ENCODE results near the gene HDGF. TPM values are rescaled to one million over a fixed set of nuclear protein-coding genes. Genes with fewer than 3 reads are reported as not detected.
A peak's percentile ranks its signal among the peaks of the same experiment; 100 is the strongest.

Gene HDGF
- total RNA-seq (2021; fragmentation: NEBNext Ultra II Directional; extraction: Animal tissue kit (Norgen Biotek cat#: 25700)), result 100 to 1,000 TPM; 229 to 324 (median 315) TPM
- long read RNA-seq, transcript HDGF-201 (6 exons, 2,380 nt), result major isoform, 36 of 70 reads
- long read RNA-seq, transcript HDGF-202 (6 exons, 960 nt), result minor isoform, 5 of 70 reads
- long read RNA-seq, partial matches to known transcripts, result 9 of 70 reads
- long read RNA-seq, other reads (novel, unspliced or antisense), result 19 of 70 reads

GRCh38 chr1:156751451-156751756 lies at the start of gene HDGF:
TSS of gene HDGF (minus strand) at chr1:156751675. CDS start at chr1:156751429, 246 bp downstream.
- no peaks in the 10 kb centered on the region; the same call in 1 of the 2 replicates for H3K27me3 Mint-ChIP-seq (ENCODE audit: insufficient read depth)
- H3K4me1 Mint-ChIP-seq (ENCODE audit: low read depth), result peaks cover 52% of the 10 kb centered on the region
- TF ChIP-seq, protein P1, sequence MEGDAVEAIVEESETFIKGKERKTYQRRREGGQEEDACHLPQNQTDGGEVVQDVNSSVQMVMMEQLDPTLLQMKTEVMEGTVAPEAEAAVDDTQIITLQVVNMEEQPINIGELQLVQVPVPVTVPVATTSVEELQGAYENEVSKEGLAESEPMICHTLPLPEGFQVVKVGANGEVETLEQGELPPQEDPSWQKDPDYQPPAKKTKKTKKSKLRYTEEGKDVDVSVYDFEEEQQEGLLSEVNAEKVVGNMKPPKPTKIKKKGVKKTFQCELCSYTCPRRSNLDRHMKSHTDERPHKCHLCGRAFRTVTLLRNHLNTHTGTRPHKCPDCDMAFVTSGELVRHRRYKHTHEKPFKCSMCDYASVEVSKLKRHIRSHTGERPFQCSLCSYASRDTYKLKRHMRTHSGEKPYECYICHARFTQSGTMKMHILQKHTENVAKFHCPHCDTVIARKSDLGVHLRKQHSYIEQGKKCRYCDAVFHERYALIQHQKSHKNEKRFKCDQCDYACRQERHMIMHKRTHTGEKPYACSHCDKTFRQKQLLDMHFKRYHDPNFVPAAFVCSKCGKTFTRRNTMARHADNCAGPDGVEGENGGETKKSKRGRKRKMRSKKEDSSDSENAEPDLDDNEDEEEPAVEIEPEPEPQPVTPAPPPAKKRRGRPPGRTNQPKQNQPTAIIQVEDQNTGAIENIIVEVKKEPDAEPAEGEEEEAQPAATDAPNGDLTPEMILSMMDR (IDR thresholded peaks at IDR 0.05), result no peak
- H3K27ac Mint-ChIP-seq, result peak within 1 kb of the TSS; percentile 98
- H3K36me3 Mint-ChIP-seq (ENCODE audit: low read depth), result peaks cover 17% of the 10 kb centered on the region
- H3K4me3 Mint-ChIP-seq, result peak within 1 kb of the TSS; percentile 98
- DNase-seq, result no peak
- no peaks in the 10 kb centered on the region for H3K9me3 Mint-ChIP-seq

DNA sequence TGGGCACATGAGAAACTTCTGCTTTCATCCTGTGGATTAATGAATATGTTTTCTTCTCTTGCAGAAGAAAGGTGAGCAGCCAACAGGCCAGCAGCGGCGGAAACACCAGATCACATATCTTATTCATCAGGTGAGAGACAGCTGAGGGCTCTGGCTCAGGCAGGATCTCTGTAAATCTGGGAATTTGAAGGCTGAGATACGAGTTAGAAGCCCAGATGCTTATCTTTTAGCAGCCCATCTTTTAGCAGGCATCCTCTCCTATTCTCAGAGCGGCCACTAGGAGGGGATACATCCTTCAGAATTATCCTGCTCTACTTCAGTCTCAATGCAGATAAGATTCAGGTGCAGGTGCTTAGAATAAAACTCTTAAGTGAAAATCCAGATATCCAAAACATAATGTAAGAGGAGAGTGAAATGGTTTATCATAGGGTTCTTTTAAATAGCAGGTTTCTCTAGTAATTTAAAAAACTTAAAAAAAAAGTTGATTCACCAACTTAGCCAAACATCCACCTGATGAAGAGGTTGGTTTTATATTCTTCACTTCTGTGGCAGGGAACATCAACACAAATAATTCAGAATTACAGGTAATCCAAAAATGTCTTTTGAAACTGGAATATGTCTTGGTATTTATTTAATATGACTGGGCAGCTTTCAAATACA lies 45.9 kb upstream of the HDGF start:
- Mint-ChIP-seq H3K27ac (peak overlapping the region; percentile 47; the same call in 1 of the 2 replicates), H3K4me1 (ENCODE audit: low read depth) (peaks cover 62% of the 10 kb centered on the region), H3K4me3 (peak overlapping the region; percentile 33; the same call in 1 of the 2 replicates), H3K36me3 (ENCODE audit: low read depth) (peaks cover 36% of the 10 kb centered on the region), H3K9me3 (no peaks in the 10 kb centered on the region), H3K27me3 (ENCODE audit: insufficient read depth) (0 out of 2 replicates have a peak, but pooled peaks cover 3% of the 10 kb centered on the region)
- TF ChIP-seq, protein P1 (IDR thresholded peaks at IDR 0.05), result peak; percentile 86
- DNase-seq, result peak; percentile 35

DNA sequence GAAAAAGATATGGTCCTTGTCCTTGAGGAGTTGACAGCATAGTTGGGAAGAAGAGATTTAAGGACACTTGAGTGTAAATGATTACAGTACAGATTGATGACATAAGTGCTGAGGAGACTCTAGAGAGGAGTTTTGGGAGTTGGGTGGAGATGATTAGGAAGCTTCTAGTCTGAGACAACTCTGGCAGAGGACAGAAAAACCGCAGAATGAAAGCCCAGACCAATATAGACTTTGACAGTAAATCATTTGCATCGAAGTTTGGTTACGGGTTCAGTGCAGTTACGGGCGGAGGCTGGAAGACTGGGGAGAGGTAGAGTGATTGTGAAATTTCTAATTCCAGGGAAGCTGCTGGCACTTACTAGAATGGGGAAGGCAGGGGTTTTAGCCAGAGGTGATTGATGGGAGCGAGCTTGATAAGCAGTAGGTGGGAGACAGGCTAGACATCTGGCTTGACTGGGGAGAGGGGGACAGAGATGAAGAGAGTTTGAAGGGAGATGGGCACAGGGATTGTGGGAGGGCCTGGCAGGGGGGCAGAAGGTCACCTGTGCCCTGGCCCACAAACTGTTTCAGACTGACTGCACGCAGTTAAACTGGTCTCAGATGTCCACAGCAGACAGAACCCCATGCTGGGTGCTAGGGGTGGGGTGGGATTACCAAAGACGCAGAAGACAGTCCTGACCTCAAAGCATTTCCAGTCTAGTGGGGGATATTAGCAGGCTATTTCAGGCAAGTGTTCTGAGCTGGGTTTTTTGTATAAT lies 45.0 kb upstream of the HDGF start:
- peaks cover 54% of the 10 kb centered on the region for H3K4me1 Mint-ChIP-seq (ENCODE audit: low read depth)
- TF ChIP-seq, protein P1 (IDR thresholded peaks at IDR 0.05), result no peak
- H3K9me3 Mint-ChIP-seq, result no peaks in the 10 kb centered on the region
- no peak overlapping the region for H3K4me3 Mint-ChIP-seq
- 0 out of 2 replicates have a peak, but pooled peaks cover 3% of the 10 kb centered on the region for H3K27me3 Mint-ChIP-seq (ENCODE audit: insufficient read depth)
- no peak for DNase-seq
- H3K27ac Mint-ChIP-seq, result no peak overlapping the region; the same call in 1 of the 2 replicates
- peaks cover 38% of the 10 kb centered on the region for H3K36me3 Mint-ChIP-seq (ENCODE audit: low read depth)

- Mint-ChIP-seq H3K27me3 (ENCODE audit: insufficient read depth) (0 out of 2 replicates have a peak, but pooled peaks cover 3% of the 10 kb centered on the region), H3K36me3 (ENCODE audit: low read depth) (peaks cover 37% of the 10 kb centered on the region), H3K4me1 (ENCODE audit: low read depth) (peaks cover 47% of the 10 kb centered on the region), H3K27ac (no peak overlapping the region), H3K4me3 (no peak overlapping the region), H3K9me3 (no peaks in the 10 kb centered on the region)
- TF ChIP-seq, protein P1 (IDR thresholded peaks at IDR 0.05), result no peak
- DNase-seq, result no peak
Measured at GRCh38 chr1:156795787-156796186, 44.3 kb upstream of the HDGF start.

GRCh38 chr1:156795374-156795733 lies 43.9 kb upstream of the HDGF start:
- Mint-ChIP-seq H3K36me3 (ENCODE audit: low read depth) (peaks cover 32% of the 10 kb centered on the region), H3K27me3 (ENCODE audit: insufficient read depth) (0 out of 2 replicates have a peak, but pooled peaks cover 3% of the 10 kb centered on the region), H3K4me3 (no peak overlapping the region), H3K27ac (no peak overlapping the region), H3K9me3 (no peaks in the 10 kb centered on the region), H3K4me1 (ENCODE audit: low read depth) (peaks cover 42% of the 10 kb centered on the region)
- TF ChIP-seq, protein P1 (IDR thresholded peaks at IDR 0.05), result no peak
- DNase-seq, result no peak

All from HFFc6 (cell line).